HG03378 (cell line): Measurements from ENCODE around the gene TATDN2.
"Not testable (repeated sequence)": the region's sequence is repeated elsewhere in the genome, so short reads cannot be mapped to it uniquely, and the experiment has no call there.

Experiments used
- ATAC-seq: cut with Tn5 transposase; IDR thresholded peaks from one replicate; pipeline ENCODE4 v1.9.1; 2021; ENCODE audit warnings: mild to moderate bottlenecking, moderate library complexity; ENCODE audit not compliant: unreplicated experiment

TATDN2 gene

GRCh38 chr3:10235551-10235950, 12.7 kb upstream of the TATDN2 start:
- ATAC-seq, result no peak

GRCh38 chr3:10238345-10239183, 9.7 kb upstream of the TATDN2 start:
- ATAC-seq, result no peak

GRCh38 chr3:10240799-10241198, 7.5 kb upstream of the TATDN2 start:
- ATAC-seq, result no peak

GRCh38 chr3:10242182-10243065, 5.8 kb upstream of the TATDN2 start:
- no peak for ATAC-seq

GRCh38 chr3:10244009-10244408, 4.2 kb upstream of the TATDN2 start:
- ATAC-seq, result no peak

GRCh38 chr3:10245081-10245712, 3.1 kb upstream of the TATDN2 start:
- ATAC-seq, result no peak

- ATAC-seq, result no peak
Measured at GRCh38 chr3:10247679-10248183, 528 bp upstream of the TATDN2 start.

- ATAC-seq, result no peak
Measured at GRCh38 chr3:10248984-10249748, 907 bp downstream of the TATDN2 start.

- ATAC-seq, result no peak
Measured at GRCh38 chr3:10249833-10250232, 1.6 kb downstream of the TATDN2 start.

GRCh38 chr3:10251006-10251405, 2.7 kb downstream of the TATDN2 start:
- no peak for ATAC-seq

- ATAC-seq, result no peak
Measured at GRCh38 chr3:10253731-10254130, 5.5 kb downstream of the TATDN2 start.

GRCh38 chr3:10255835-10256234, 7.6 kb downstream of the TATDN2 start:
- no peak for ATAC-seq

GRCh38 chr3:10259036-10259435, 10.8 kb downstream of the TATDN2 start:
- ATAC-seq, result no peak

- ATAC-seq, result no peak
Measured at GRCh38 chr3:10259798-10260197, 11.5 kb downstream of the TATDN2 start.

GRCh38 chr3:10260211-10260701, 12.0 kb downstream of the TATDN2 start:
- ATAC-seq, result no peak

- ATAC-seq, result no peak
Measured at GRCh38 chr3:10262027-10262426, 13.8 kb downstream of the TATDN2 start.

GRCh38 chr3:10263646-10264363, 15.5 kb downstream of the TATDN2 start:
- ATAC-seq, result no peak

GRCh38 chr3:10265833-10266232, 17.6 kb downstream of the TATDN2 start:
- ATAC-seq, result no peak

GRCh38 chr3:10266936-10267335, 18.7 kb downstream of the TATDN2 start:
- ATAC-seq, result not testable (repeated sequence)

GRCh38 chr3:10268116-10268515, 19.9 kb downstream of the TATDN2 start:
- no peak for ATAC-seq
